Heart left ventricle (tissue), 13 donors: ENCODE data around the gene DNAH17.

Experiments
- CTCF ChIP-seq, 12 donors: fragments of 200-600 bp; sonication (generic) in 4 of 12; IDR thresholded peaks; one replicate each; pipeline versions ENCODE4 v1.5.0 to v1.8.0; 2018 to 2022; ENCODE audit warnings: antibody characterized with exemption in 12 of 12, mild to moderate bottlenecking in 5 of 12
- POLR2A ChIP-seq, 2 donors: fragments of 450-650 bp; IDR thresholded peaks; one replicate each; pipeline ENCODE4 v1.6.1; 2017; ENCODE audit warnings: antibody characterized with exemption in 2 of 2, mild to moderate bottlenecking in 2 of 2, moderate library complexity in 2 of 2
- donor health status: ischemic (EF 13 %, LVEDD 7.1; RV severe dilation, severe dysfunction).
- donor health status: DM: no; HTN: yes; CAD: no.
- donor health status: DM: no; HTN: no; CAD: no.
- donor health status: ischemic (EF 25% LVEDD 6.9; RV normal size, moderate dysfunction).
- donor health status: ischemic (EF 25% LVEDD 5.7; RV mildly dilated, moderate dysfunction).
- donor health status: ischemic (EF 35%, LVEDD 5.7; RV mildly dilated, moderate dysfunction).
- donor health status: nonischemic (EF 11% LVEDD 7.7; RV severe dilation, severe dysfunction).
- donor health status: DM: yes; HTN: yes; CAD: no.
- donor health status: PGD.
- donor health status: ischemic (EF 29% LVEDD 5.4; RV normal size, mild dysfunction).
- donor health status: nonischemic (EF 23%, LVEDD 6.1; RV moderate dilation, normal function).

GRCh38 chr17:78493853-78494695 is 83.1 kb downstream of the DNAH17 start:
- no peak for TF ChIP-seq CTCF (IDR thresholded peaks at IDR 0.05)
- no peak for TF ChIP-seq POLR2A (IDR thresholded peaks at IDR 0.05)
